Activated CD8-positive, alpha-beta memory T cell treated with anti-CD3 and anti-CD28 coated beads, Interleukin-2, amount 50 U/mL, for 48 hours (primary cell): ENCODE results near the gene CYP4B1.

ENCODE experiments used
- DNase-seq: peaks from one replicate; pipeline ENCODE4 v3.0.0-alpha.2; 2020

The CYP4B1 gene

GRCh38 chr1:46797696-46798470 lies 963 bp upstream of the CYP4B1 start:
- DNase-seq = no peak

DNA sequence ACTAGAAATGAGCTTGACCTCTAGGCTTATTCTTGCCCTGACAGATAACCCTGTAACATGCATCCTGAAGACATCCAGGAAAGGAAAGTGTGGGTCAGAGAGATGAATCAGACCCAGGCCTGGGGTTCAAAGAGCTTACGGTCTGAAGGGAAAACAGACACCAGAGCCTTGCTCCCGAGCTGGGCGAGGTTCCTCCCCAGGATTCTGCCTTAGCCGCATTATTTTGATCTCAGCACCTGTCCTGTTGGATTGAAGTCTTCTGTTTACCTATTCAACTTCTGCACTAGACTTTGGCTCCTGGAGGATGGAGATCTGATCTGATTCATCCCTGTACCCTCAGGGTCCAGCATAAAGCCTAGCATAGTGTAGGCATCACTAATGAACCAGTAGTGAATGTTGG lies 1.9 kb downstream of the CYP4B1 start:
- no peak for DNase-seq

DNA sequence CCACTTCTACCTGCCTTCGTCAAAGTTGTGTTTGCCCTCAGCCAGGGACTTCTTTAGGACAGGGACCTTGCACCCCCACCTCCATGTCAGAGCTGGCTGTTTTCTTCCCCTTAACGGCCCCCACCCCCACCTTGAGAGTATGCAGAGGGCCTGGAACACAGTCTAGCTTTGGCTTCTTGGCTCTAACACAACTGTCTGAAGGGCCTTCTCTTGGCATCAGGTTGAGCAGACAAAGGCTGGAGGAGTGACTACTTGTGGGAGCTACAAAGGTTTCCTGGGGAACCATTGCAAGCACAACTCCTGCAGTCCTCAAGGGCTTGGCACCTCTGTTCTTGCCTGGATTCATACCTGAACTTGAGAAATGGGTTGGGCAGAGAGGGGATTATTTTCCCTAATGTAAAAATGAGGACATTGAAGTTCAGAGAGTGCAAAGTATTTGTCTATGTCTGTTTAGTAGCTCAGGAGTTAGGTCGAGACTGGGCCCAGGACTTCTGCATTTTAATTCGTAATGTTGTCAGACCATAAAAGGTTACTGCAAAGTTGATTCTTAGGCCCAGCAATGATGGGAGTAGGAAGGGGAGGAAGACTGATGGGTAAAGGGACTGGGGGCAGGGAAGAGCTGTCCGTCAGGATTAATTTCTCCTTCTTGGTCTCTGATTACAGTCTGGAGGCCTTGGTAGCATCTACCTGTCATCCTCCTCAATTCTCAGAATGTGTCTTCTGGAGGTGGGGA lies 2.6 kb downstream of the CYP4B1 start:
- DNase-seq = no peak

GRCh38 chr1:46802081-46802480 lies 3.2 kb downstream of the CYP4B1 start:
- DNase-seq = no peak

DNA sequence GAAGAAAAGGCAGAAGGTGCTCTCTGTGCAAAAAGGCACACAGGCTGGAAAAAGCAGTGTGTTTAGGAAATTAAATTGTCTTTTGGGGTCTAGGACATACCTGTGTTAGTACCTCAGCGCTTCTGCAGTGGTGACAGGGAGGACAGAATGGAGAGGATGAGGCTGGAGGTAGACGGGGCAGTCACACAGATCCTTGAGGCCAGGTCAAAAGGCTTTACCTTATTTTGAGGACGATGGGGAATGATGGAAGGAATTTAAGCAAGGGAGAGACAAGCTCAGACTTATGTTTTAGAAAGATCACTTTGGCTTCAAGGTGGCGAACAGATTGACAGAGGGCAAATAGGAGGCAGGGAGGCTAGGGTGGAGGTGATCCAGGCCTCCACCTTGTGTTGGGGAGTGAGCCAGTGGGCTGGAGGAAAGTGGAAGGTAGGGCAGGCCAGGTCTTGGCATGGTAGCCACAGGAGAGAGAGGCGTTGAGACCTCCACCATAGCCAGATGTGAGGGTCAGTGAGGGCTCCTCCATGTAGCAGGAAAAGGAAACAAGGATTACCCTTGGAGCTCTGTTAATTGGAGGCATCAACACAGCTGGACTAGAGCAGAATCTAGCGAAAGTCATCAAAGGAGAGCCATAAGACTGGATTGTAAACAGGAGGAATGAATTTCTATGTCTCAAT lies 4.2 kb downstream of the CYP4B1 start:
- no peak for DNase-seq

- DNase-seq = no peak
These were observed 5.4 kb downstream of the CYP4B1 start for GRCh38 chr1:46804027-46804889.

GRCh38 chr1:46804926-46805325 lies 6.1 kb downstream of the CYP4B1 start:
- no peak for DNase-seq

GRCh38 chr1:46805755-46806154 lies 6.9 kb downstream of the CYP4B1 start:
- no peak for DNase-seq

DNA sequence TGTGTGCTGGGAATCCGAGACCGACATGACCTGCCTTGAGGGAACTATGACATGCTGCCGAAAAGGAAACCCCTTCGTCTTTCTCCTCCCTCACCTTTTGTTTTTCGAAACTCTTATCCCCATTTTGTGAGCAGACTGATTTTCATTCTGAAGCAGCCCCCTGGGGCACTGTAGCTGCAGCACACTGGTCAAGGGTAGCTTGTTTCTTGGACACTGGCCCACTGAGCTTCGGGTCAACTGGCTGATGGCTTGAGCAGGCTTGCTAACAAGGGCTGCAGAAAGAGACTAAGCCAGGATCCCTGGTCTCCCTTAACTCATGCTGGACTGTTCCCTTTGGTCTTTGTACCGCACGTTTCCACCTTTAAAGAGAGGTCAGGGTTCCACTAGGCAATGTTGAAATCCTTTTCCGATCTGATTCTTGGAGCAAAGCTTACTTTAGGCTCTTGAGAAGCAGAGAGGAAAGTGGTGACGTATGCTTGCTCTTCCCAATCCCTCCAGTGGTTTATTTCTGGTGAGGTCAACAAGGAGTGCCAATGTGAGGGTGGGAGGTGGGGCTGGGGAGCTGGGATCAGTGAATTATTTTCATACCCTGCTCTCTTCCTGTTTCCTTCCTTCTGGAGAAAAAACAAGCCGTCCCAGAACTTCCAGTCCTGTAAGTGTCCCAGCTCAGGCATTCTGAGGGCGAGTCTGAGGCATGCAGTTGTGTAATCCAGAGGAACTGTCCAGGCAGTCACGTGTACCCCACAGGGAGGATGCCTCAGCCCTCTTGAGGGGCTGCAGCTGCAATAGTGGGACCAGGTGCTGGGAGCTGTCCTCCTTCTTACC lies 7.6 kb downstream of the CYP4B1 start:
- no peak for DNase-seq

- DNase-seq = no peak
These were observed 8.5 kb downstream of the CYP4B1 start for GRCh38 chr1:46807046-46807972.

DNA sequence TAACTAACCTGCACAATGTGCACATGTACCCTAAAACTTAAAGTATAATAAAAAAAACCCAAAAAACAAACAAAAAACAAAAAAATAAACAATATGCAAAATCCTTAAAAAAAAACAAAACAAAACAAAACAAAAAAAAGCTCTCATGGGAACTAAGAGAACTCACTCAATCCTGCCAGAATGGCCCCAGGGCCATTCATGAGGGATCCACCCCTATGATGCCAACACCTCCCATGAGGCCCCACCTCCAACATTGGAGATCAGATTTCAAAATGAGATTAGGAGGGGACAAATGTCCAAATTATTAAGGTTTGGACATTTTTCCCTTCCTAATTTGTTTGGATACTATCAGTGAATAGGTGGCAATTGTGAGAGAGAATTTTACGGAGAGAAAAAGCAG lies 10.2 kb downstream of the CYP4B1 start:
- no peak for DNase-seq

DNA sequence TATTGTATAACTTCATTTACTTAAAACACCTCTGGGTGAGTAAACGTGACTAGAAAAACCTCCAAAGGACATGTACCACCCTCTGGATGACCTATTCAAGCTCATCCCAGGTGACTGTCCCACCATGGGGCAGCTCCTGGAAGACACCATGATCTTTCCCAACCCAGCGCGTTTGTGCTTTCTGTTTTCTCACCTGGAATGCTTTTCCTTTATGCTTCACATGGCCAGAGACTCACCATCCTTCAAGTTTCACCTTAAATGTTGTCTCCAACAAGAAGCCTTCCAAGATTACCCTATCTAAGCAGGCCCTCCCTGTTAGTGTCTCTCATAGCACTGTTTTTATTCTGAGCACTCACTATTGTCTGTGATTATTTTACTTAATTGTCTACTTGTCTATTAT lies 11.1 kb downstream of the CYP4B1 start:
- no peak for DNase-seq

DNA sequence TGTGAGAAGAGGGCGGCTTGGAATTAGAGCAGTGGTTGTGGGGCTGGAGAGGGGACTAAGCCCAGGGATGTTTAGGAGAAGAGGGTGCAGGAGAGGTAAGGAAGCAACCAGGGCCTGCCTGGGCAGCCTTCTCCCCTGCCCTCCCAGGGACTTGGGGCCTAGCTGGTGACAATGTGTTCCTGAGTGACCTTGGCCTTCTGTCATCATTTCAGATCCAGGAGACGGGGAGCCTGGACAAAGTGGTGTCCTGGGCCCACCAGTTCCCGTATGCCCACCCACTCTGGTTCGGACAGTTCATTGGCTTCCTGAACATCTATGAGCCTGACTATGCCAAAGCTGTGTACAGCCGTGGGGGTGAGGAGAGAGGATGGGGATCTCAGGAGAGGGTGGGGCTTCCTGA lies 11.8 kb downstream of the CYP4B1 start:
- no peak for DNase-seq

DNA sequence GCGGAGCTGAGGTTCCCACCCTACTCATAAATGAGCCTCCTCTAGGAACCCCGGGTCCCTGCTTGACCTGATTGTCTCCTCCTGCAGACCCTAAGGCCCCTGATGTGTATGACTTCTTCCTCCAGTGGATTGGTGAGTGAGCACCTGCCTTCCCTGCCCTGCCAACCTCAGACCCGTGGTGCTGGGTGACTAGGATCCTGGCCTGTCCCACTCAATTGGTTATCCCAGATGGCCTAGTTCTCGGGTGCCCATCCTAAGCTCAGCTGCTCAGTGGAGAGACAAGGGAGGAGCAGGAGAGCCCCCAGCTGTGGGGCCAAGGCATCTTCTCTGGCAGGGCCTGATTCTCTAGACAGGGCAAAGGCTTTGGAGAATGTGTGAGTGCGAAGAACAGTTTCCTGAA lies 12.2 kb downstream of the CYP4B1 start:
- no peak for DNase-seq

DNA sequence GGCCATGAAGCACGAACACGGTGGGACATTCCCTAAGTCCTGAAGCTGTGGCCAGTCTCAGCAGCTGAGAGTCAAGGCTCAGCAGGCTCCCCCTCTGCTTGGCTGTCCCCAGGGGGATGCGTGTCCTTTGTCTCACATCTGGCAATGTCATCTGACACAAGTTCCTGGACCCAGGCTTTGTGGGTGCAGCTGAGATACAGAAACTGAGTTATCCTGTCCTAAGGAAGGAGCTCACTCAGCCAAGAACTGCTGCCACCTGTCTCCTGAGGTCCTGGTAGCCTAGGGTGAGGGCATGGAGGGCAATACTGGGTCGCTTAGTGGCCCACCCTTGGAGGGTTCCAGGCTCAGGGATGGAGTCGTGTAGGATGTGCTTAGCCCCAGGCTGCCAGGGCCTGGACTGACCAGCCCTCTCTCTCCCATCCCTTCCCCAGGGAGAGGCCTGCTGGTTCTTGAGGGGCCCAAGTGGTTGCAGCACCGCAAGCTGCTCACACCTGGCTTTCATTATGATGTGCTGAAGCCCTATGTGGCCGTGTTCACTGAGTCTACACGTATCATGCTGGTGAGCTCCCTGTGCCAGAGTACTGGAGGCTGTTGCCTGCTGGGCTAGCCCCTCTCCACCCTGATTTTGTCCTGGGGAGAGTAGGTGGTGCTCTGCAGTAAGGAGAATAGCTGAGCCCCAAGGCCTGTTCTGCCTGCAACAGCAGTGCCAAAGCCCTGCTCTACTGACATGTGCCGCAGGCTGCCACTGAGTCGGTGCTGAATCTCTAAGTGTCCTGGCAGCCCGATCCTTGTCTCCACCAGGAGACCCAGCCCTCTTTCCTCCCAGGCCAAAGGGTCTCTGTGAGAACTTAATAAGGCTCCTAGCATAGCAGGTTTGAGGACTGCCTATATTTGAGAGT lies 13.5 kb downstream of the CYP4B1 start:
- no peak for DNase-seq

DNA sequence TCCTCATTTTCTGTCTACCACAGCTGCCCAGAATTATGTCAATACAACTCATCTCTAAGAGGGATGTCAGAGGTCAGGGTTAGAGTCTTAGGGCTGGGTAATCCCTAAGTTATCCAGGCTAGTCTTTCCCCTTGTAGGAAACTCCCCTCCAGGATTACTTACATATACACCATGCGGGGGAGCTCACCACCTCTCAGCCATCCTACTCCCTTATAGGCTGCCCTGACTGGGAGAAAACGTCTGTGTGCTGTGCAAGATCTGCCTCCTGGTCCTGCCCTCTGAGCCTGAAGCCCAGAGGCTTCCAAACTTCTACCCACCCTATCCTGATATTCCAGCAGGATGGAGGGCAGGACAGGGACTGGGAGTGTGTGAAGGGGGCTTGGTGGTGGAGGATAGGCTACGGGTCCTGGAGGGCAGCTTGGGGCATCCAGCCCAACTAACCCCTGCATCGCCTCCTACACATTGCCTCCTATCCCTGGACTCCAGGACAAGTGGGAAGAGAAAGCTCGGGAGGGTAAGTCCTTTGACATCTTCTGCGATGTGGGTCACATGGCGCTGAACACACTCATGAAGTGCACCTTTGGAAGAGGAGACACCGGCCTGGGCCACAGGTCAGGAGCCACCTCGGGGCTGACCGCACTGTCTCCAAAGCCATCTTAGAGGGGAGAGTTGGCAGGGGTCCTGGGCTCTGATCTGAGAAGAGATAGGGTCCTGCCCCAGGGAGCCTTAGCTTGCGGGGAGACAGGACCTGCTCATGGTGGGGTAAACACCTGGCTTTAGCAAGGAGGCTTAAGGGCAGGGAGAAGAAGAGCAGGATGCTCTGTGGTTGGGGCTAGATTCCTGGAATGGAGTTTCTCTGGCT lies 14.4 kb downstream of the CYP4B1 start:
- no peak for DNase-seq

- no peak for DNase-seq
These were observed 15.1 kb downstream of the CYP4B1 start for GRCh38 chr1:46813858-46814396.

DNA sequence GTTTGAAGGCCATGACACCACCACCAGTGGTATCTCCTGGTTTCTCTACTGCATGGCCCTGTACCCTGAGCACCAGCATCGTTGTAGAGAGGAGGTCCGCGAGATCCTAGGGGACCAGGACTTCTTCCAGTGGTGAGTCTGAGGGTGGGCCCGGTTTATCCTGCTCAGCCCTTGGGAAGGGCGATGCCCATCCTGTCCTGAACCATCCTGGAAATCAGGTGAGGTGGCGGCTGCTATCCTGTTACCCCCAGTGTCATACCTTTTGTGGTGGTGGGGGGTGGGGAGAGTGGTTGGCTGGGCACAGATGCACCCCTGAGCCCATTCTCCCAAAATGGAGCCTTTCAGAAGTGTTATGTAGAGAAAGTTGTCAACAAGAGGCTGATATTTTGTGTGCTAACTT lies 16.3 kb downstream of the CYP4B1 start:
- DNase-seq = no peak

GRCh38 chr1:46816930-46817329 lies 18.1 kb downstream of the CYP4B1 start:
- DNase-seq = no peak
